ENCODE results near the gene ENTPD2. TPM values are rescaled to one million over a fixed set of nuclear protein-coding genes. Genes with fewer than 3 reads are reported as not detected.

ENTPD2 gene
- total and polyA plus RNA-seq, 10 of the 15 experiments (the other 5 are each of a cell fraction or from before 2014, with no cell fraction given), result 0.15 to 1.8 (median 0.65) TPM; not detected in 2

DNA sequence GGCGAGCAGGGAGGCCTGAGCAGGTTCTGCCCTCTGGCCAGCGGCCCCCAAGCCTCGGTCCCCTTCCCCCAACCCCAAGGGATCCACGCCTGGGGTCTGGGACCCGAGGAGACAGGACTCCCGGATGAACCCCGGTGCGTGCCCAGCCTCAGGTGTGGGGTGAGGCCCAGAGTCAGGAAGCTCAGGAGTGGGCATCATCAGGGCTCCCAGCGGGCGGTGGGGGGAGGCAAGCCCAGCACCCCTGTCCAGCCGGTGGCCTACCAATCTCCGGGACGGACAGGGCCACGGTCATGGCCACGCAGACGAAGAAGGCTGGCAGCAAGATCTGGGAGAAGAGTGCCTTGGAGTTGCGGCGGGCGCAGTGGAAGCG is 40.3 kb downstream of the ENTPD2 start:
- in situ Hi-C loops (cut with MboI), result no loop called here
- Histone ChIP-seq H3K79me2 (ENCODE audit: control insufficient read depth, insufficient read depth, low read length) (no peaks in the 10 kb centered on the region), H3K36me3 (ENCODE audit: control insufficient read depth in 2 of 2, insufficient read depth in 2 of 2, low read length in 1 of 2) (no peaks in the 10 kb centered on the region), H2AFZ (ENCODE audit: control insufficient read depth, low read depth, low read length) (no peak overlapping the region), H3K27me3 (replicated peaks in 1 of 2; ENCODE audit: control insufficient read depth in 2 of 2, insufficient read depth in 2 of 2, low read length in 1 of 2) (no peaks in the 10 kb centered on the region), H3K9me3 (replicated peaks; ENCODE audit: control insufficient read depth, insufficient read depth, low read length) (no peaks in the 10 kb centered on the region; the same call in 2 of the 3 replicates), H3K27ac (ENCODE audit: control insufficient read depth, insufficient read depth) (no peak overlapping the region), H3K4me2 (ENCODE audit: control insufficient read depth, insufficient read depth) (no peak overlapping the region), H3K4me1 (ENCODE audit: control insufficient read depth, insufficient read depth, low read length) (no peaks in the 10 kb centered on the region), H3K9ac (ENCODE audit: control insufficient read depth, insufficient read depth, low read length) (no peak overlapping the region), H3K4me3 (no peak overlapping the region), H4K20me1 (ENCODE audit: control insufficient read depth, insufficient read depth) (no peaks in the 10 kb centered on the region)
- BruUV-seq (replicated peaks), result no TSS peak
- ChIA-PET CTCF (no interaction called here), POLR2A (no interaction called here), SMC1A (ENCODE audit: uncharacterized antibody, unreplicated experiment) (no interaction called here), RAD21 (ENCODE audit: unreplicated experiment) (no interaction called here)
- FAIRE-seq, result no peak
- WGBS (ENCODE audit: insufficient coverage, insufficient replicate concordance, low lambda C conversion rate, missing lambda C conversion rate), result 84% methylated on average over 18 of the region's 20 CpGs
- no peak for TF ChIP-seq POLR2A (IDR thresholded peaks at IDR 0.05; ENCODE audit: low read depth, low read length)
- TF ChIP-seq IKZF1 (conservative IDR thresholded peaks at IDR 0.05), result no peak
- no peak for TF ChIP-seq KLF5 (IDR thresholded peaks at IDR 0.05; ENCODE audit: partially characterized antibody)
- no peak for TF ChIP-seq GATAD2B (conservative IDR thresholded peaks at IDR 0.05; ENCODE audit: low read depth)
- no peak for TF ChIP-seq CBFB (IDR thresholded peaks at IDR 0.05; ENCODE audit: low read depth)
- TF ChIP-seq NFYB (IDR thresholded peaks at IDR 0.05; ENCODE audit: insufficient read depth, low read depth, low read length), result no peak
- no peak for ATAC-seq
- DNase-seq (ENCODE audit: low read depth, low spot score), result no peak
- intact Hi-C loops (cut with micrococcal nuclease; ENCODE audit: unreplicated experiment), result no loop called here

- Histone ChIP-seq H3K27ac (ENCODE audit: control insufficient read depth, insufficient read depth) (no peak overlapping the region), H3K4me2 (ENCODE audit: control insufficient read depth, insufficient read depth) (no peak overlapping the region), H3K4me3 (no peak overlapping the region), H3K79me2 (ENCODE audit: control insufficient read depth, insufficient read depth, low read length) (no peaks in the 10 kb centered on the region), H3K36me3 (ENCODE audit: control insufficient read depth in 2 of 2, insufficient read depth in 2 of 2, low read length in 1 of 2) (no peaks in the 10 kb centered on the region), H4K20me1 (ENCODE audit: control insufficient read depth, insufficient read depth) (no peaks in the 10 kb centered on the region), H2AFZ (ENCODE audit: control insufficient read depth, low read depth, low read length) (no peak overlapping the region), H3K9ac (ENCODE audit: control insufficient read depth, insufficient read depth, low read length) (no peak overlapping the region), H3K4me1 (ENCODE audit: control insufficient read depth, insufficient read depth, low read length) (no peaks in the 10 kb centered on the region), H3K9me3 (replicated peaks; ENCODE audit: control insufficient read depth, insufficient read depth, low read length) (no peaks in the 10 kb centered on the region; the same call in 2 of the 3 replicates), H3K27me3 (replicated peaks in 1 of 2; ENCODE audit: control insufficient read depth in 2 of 2, insufficient read depth in 2 of 2, low read length in 1 of 2) (no peaks in the 10 kb centered on the region)
- no peak for FAIRE-seq
- no TSS peak for BruUV-seq (replicated peaks)
- RAD21 ChIA-PET (ENCODE audit: unreplicated experiment), result no interaction called here
- no peak for DNase-seq (ENCODE audit: low read depth, low spot score)
- SMC1A ChIA-PET (ENCODE audit: uncharacterized antibody, unreplicated experiment), result no interaction called here
- intact Hi-C loops (cut with micrococcal nuclease; ENCODE audit: unreplicated experiment), result no loop called here
- WGBS (ENCODE audit: insufficient coverage, insufficient replicate concordance, low lambda C conversion rate, missing lambda C conversion rate), result 91% methylated on average over 47 of the region's 67 CpGs
- TF ChIP-seq STAT1 (conservative IDR thresholded peaks at IDR 0.05) (no peak), TCF7 (IDR thresholded peaks at IDR 0.05; ENCODE audit: borderline replicate concordance) (no peak), ZNF384 (IDR thresholded peaks at IDR 0.05; ENCODE audit: borderline replicate concordance, low read depth, low read length) (no peak)
- POLR2A ChIA-PET, result no interaction called here
- CTCF ChIA-PET, result no interaction called here
- in situ Hi-C loops (cut with MboI), result no loop called here
- no peak for ATAC-seq
These were observed 40.9 kb downstream of the ENTPD2 start for GRCh38 chr9:137012694-137013570.
